Activated naive CD8-positive, alpha-beta T cell treated with anti-CD3 and anti-CD28 coated beads for 36 hours (primary cell): ENCODE data around the gene SLC12A8. TPM values are rescaled to one million over a fixed set of nuclear protein-coding genes. Genes with fewer than 3 reads are reported as not detected.

Source experiments
- DNase-seq: peaks from one replicate; pipeline ENCODE4 v3.0.0; 2021
- H3K27ac Mint-ChIP-seq: one replicate; pipeline ENCODE4 v1.8.0; 2022; ENCODE audit warnings: mild to moderate bottlenecking, moderate library complexity, mixed read lengths
- H3K27me3 Mint-ChIP-seq: one replicate; pipeline ENCODE4 v1.8.0; 2022; ENCODE audit warnings: mild to moderate bottlenecking, mixed read lengths
- H3K36me3 Mint-ChIP-seq: one replicate; pipeline ENCODE4 v1.8.0; 2021; ENCODE audit warnings: mild to moderate bottlenecking, mixed read lengths
- H3K4me1 Mint-ChIP-seq: one replicate; pipeline ENCODE4 v1.8.0; 2021; ENCODE audit warnings: mixed read lengths
- H3K4me3 Mint-ChIP-seq: one replicate; pipeline ENCODE4 v1.8.0; 2022; ENCODE audit warnings: mild to moderate bottlenecking, moderate library complexity, mixed read lengths
- H3K9me3 Mint-ChIP-seq: one replicate; pipeline ENCODE4 v1.8.0; 2022; ENCODE audit warnings: mixed read lengths
- total RNA-seq, 2 experiments: library from RNA; stranded (reverse); gene quantifications; one replicate each; pipeline ENCODE4 v1.2.3, GENCODE V29; 2021

SLC12A8 gene
- total RNA-seq, 2 experiments from 2014 or later = 1.8 to 1.9 TPM

DNA sequence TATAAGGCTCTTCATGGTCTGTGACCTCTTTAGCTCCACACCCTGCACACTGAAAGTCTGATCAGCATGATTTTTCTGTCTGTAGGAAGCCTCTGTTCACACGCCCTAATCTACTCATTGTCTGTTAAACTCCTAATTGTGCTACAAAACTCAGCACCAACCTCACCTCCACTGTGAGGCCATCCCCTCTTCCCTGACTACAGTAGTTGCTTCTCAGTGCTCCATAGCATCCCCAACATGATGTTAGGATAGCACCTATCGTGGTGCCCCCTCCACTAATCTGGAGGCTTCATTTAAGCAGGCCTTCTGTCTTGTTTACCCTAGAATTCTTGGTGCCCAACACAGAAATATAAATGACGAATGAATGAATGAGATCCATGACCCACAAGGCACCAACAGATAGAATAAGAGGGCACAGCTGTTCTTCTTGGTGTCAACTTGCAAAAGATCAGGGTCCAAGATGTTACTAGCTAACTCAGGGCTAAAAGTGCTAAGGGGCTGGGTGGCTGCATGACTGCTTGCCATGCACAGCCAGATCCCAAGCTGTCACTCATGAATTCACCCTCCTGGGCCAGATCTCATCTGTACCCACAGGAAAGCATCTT lies 101.6 kb downstream of the SLC12A8 start:
- Mint-ChIP-seq H3K9me3 (no peaks in the 10 kb centered on the region), H3K36me3 (peaks cover 2% of the 10 kb centered on the region), H3K4me1 (peaks cover 29% of the 10 kb centered on the region), H3K27me3 (no peaks in the 10 kb centered on the region), H3K4me3 (no peak overlapping the region), H3K27ac (no peak overlapping the region)
- DNase-seq = no peak

DNA sequence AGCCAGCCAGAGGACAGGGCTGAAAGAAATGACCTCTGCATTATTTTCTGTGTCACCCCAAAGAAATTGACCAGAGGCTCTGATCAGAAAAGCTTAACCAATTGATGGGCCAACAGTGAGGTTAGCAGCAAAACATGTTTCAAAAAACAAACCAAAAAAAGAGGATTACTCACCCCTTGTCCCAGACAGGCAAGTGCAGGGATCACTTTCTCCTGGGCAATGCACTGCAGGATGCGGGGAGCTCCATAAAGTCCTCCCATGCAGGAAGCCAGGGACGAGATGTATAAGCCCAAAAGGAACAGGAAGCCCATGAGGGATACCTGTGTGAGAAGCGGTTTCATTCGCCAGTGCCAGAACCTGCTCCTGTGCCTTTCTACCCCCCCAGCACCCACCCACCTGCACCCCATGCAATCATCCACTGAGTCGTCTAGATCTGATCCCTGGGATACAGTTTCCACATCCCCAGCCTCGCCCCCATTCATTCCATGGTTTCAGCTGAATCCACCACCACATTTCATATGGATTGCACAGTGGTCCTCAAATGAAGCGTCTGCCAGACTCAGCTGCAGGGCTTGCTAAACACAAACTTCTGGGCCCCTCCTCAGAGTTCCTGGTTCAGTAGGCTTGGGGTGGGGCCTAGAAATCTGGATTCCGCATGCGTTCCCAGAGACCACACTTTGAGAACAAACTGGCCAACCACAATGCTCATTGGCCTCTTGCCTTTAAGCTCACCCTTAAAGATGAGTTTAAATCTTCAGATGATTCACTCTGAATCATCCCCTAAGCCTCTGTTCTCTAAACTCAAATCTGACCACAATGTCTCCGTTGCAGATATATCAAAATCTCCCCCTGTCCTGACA lies 102.3 kb downstream of the SLC12A8 start:
- H3K4me3 Mint-ChIP-seq = no peak overlapping the region
- peak overlapping the region; percentile 54 for H3K27ac Mint-ChIP-seq
- H3K27me3 Mint-ChIP-seq = peaks cover 1% of the 10 kb centered on the region
- peaks cover 24% of the 10 kb centered on the region for H3K4me1 Mint-ChIP-seq
- peaks cover under 1% of the 10 kb centered on the region for H3K9me3 Mint-ChIP-seq
- peaks cover 3% of the 10 kb centered on the region for H3K36me3 Mint-ChIP-seq
- peak; percentile 42 for DNase-seq

DNA sequence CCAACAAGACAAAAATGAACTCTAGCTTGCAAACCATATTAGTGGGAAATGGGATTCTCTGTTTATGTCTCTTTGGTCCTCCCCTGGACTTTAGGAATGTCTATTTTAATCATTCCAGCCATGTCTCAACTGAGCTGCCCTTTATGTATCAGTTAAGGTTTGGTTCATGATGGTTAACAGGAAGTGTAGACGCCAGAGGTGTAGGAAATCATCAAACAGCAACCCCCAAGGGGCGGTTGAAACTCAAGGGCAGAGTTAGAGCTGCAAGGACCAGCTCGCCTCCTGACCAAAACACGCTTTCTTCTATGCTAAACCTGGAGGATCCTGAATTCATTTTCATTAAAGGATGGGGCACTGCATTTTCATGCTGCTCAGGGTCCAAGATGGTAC lies 103.0 kb downstream of the SLC12A8 start:
- DNase-seq = no peak
- Mint-ChIP-seq H3K27me3 (peaks cover 6% of the 10 kb centered on the region), H3K4me1 (peaks cover 24% of the 10 kb centered on the region), H3K27ac (no peak overlapping the region), H3K4me3 (no peak overlapping the region), H3K36me3 (peaks cover 6% of the 10 kb centered on the region), H3K9me3 (peaks cover 6% of the 10 kb centered on the region)

DNA sequence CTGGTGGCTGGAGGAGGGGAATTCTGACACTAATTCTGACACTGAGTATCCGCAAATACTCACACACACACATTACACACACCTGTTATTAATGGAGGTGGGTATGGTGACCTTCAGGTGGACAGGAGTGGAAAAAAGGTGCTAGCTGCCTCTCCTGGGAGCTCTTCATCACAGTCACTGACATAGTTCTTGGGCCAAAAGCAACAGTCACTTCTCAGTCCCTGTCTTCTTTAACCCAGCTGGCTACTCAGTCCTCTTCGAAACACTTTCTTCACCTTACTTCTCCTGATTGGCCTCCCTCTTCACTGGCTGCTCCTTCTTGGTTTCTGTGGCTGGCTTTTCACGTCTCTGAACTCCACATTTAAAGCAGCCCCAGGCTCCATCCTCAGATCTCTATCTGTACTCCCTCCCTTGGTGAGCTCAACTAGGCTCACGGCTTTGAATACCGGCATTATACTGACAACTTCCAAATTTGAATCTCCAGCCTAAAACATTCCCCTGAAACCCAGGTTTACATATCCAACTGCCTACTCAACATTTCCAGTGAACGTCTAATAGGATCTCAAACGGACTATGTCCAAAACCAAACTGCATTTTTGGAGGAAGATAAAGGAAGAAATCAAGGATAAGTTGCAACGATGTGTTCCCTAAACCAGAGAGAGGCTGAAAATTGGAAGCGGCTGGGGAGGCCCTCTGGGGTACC lies 103.6 kb downstream of the SLC12A8 start:
- Mint-ChIP-seq H3K36me3 (peaks cover 6% of the 10 kb centered on the region), H3K27me3 (peaks cover 6% of the 10 kb centered on the region), H3K4me1 (peaks cover 24% of the 10 kb centered on the region), H3K9me3 (peaks cover 6% of the 10 kb centered on the region), H3K4me3 (no peak overlapping the region), H3K27ac (no peak overlapping the region)
- no peak for DNase-seq

DNA sequence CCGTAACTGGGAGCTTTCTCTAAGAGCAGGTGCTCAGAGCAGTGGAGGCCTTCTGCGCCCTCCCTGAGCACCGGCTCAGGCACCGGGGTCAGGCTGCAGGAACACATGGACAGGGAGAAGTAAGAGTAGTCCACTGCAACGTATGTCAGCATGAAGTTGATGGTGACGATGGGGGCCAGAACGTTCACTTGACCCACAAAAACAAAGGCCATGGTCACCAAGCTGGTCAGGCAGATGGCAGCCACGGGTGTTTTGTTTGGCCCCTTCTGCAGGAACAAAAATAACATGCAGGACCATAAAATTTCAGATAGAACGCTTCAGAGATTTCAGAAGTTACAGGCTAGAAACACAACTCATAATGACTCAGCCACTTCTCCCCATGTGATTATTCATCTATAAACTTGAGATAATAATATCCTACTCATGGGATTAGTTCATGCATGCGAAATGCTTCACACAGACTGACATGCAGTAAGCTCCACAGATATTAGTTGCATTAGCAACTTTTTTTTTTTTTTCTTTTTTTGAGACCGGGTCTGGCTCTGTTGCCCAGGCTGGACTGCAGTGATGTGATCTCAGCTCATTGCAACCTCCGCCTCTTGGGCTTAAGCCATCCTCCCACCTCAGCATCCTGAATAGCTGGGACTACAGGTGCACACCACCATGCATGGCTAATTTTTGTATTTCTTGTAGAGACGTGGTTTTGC lies 104.5 kb downstream of the SLC12A8 start:
- Mint-ChIP-seq H3K4me3 (no peak overlapping the region), H3K4me1 (peaks cover 24% of the 10 kb centered on the region), H3K27ac (no peak overlapping the region), H3K27me3 (peaks cover 6% of the 10 kb centered on the region), H3K9me3 (peaks cover 6% of the 10 kb centered on the region), H3K36me3 (peaks cover 6% of the 10 kb centered on the region)
- no peak for DNase-seq

DNA sequence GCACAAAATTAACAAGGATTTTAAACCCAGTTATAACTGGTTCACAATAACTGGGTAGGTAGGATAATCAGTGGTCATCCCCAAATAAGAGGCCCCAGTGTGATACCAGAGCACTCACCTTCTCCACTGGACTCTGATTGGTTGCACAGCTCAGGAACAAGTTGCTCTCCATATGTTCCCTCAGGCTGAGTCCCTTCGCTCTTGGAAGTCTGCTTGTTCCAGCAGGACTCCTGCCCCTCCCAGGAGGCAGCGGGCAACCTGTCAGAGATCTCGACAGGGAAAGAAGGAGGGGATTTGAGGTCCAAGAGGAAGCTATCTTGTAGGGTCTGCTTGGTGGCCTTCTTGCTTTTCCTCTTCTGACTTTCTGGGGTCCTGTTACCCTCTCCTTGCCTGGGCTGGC lies 105.2 kb downstream of the SLC12A8 start:
- H3K27ac Mint-ChIP-seq = no peak overlapping the region
- H3K4me3 Mint-ChIP-seq = no peak overlapping the region
- no peak for DNase-seq
- peaks cover 24% of the 10 kb centered on the region for H3K4me1 Mint-ChIP-seq
- H3K27me3 Mint-ChIP-seq = peaks cover 6% of the 10 kb centered on the region
- H3K36me3 Mint-ChIP-seq = peaks cover 6% of the 10 kb centered on the region
- peaks cover 6% of the 10 kb centered on the region for H3K9me3 Mint-ChIP-seq

DNA sequence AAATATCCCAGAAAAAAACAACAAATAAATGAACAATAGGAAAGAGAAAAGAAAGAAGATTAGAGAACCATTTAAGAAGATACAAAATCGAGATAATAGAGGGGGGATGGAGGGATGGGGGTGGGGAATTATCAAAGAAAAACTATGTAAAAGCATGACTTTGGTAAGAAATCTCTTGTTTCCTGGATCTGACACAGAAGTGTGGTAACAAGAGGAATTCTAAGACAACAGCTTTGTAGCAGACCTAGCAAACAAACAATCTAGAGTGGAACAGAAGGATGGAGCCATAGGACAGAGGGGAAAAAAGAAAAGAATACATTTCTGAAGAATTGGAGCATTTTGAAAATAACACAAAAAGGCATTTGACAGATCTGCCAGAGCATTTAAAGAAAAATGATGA lies 107.4 kb downstream of the SLC12A8 start:
- peaks cover 6% of the 10 kb centered on the region for H3K9me3 Mint-ChIP-seq
- no peak overlapping the region for H3K27ac Mint-ChIP-seq
- DNase-seq = no peak
- no peak overlapping the region for H3K4me3 Mint-ChIP-seq
- peaks cover 11% of the 10 kb centered on the region for H3K4me1 Mint-ChIP-seq
- H3K36me3 Mint-ChIP-seq = peaks cover 6% of the 10 kb centered on the region
- H3K27me3 Mint-ChIP-seq = peaks cover 6% of the 10 kb centered on the region

DNA sequence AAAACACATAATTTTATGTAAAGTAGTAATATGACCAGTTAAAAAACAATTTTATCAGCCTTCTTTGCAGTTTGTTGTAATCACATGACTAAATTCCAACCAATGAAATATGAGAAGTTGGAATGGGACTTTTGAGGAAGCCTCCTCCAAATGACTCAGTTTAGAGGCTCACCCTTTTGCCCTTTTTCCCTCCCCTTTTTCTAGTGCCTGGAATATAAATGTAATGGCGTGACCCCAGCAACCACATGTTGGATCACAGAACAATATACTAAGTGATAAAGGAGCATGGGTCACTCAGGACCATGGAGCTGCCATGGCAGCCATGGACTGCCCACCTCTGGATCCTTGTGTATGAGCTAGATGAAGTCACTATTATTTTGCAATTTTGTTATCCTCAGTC lies 107.9 kb downstream of the SLC12A8 start:
- no peak overlapping the region for H3K4me3 Mint-ChIP-seq
- peaks cover 6% of the 10 kb centered on the region for H3K36me3 Mint-ChIP-seq
- H3K27me3 Mint-ChIP-seq = peaks cover 10% of the 10 kb centered on the region
- peaks cover 9% of the 10 kb centered on the region for H3K9me3 Mint-ChIP-seq
- peaks cover 6% of the 10 kb centered on the region for H3K4me1 Mint-ChIP-seq
- no peak for DNase-seq
- H3K27ac Mint-ChIP-seq = no peak overlapping the region

DNA sequence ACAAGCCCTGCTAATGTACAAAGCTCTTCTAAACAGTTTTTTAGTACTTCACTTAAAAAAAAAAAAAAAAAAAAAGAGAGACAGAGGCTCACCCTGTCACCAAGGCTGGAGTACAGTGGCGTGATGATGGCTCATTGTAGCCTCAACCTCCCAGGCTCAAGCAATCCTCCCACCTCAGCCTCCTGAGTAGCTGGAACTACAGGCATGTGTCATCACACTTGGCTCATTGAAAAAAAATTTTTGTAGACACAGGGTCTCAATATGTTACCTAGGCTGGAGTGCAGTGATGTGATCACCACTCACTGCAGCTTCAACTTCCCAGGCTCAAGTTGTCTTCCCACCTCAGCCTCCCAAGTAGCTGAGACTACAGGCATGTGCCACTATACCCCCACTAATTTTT lies 109.1 kb downstream of the SLC12A8 start:
- Mint-ChIP-seq H3K4me3 (no peak overlapping the region), H3K27ac (no peak overlapping the region), H3K4me1 (no peaks in the 10 kb centered on the region), H3K27me3 (peaks cover 10% of the 10 kb centered on the region), H3K36me3 (peaks cover 7% of the 10 kb centered on the region), H3K9me3 (peaks cover 10% of the 10 kb centered on the region)
- DNase-seq = no peak

DNA sequence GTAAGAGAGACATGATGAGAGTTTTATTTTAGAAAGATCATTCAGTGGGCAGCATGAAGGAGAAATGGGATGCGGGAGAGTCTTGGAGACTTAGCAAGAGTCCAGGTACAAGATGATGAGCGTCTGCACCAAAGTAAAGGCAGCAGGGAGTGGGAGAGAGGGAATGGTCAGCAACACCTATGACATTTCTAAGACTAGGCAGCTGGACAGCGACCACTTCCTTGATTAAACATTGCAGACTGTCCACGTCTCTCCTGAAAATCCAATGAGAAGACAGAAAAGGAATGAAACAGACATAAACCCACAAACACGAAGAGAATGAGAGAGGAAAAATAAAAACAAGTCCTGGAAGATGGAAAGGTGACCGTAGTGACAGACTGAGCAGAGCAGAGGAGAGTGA lies 110.1 kb downstream of the SLC12A8 start:
- peaks cover 10% of the 10 kb centered on the region for H3K27me3 Mint-ChIP-seq
- H3K36me3 Mint-ChIP-seq = peaks cover 7% of the 10 kb centered on the region
- H3K4me3 Mint-ChIP-seq = no peak overlapping the region
- no peak overlapping the region for H3K27ac Mint-ChIP-seq
- no peaks in the 10 kb centered on the region for H3K4me1 Mint-ChIP-seq
- peaks cover 10% of the 10 kb centered on the region for H3K9me3 Mint-ChIP-seq
- no peak for DNase-seq

DNA sequence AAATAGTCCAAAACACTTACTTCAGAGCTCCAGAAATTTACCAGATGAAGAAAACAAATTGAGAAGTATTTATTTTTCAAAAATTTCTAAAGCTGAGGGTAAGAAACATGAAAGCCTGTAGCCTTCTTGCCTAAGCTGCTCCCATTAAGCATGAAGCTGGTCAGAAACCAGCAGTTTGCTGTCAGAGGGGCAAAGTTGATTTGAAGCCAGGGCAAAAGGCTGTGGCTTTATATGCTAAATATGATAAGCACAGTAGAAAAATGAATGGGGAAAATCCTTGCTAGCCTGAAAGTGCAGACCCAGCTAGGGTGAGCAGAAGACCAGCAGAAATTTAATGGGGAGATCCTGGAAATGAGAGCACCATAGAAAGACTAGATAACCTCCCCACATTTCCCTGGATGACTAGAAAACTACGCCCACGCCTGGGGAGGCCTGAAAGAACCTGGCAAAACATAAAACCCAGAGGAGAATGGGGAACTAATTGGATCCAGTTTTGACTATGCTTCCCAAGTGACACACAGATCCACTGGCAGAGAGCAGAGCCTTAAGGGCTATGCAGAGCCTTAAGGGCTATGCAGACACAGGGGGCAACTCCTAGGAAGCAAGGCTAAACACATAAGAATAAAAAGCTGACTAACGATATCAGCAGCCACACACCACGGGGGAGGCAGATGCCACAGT lies 113.8 kb downstream of the SLC12A8 start:
- Mint-ChIP-seq H3K4me3 (no peak overlapping the region), H3K4me1 (no peaks in the 10 kb centered on the region), H3K27ac (no peak overlapping the region), H3K27me3 (peaks cover 4% of the 10 kb centered on the region), H3K9me3 (peaks cover 4% of the 10 kb centered on the region), H3K36me3 (peaks cover 3% of the 10 kb centered on the region)
- no peak for DNase-seq

DNA sequence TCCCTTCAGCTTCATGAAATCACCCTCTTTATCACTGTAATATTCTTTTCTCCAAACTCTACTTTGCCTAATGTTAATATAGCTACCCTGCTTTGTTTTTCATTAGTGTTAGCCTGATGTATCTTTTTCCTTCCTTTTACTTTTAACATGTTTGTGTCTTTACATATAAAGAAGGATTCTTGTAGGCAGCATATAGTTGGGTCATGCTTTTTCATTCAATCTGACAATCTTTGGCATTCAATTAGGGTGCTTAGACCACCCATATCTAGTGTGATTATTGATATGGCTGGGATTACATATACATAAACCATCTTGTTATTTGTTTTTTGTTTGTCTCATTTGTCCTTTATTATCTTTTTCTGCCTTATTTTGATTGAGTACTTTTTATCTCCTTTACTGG lies 121.9 kb downstream of the SLC12A8 start:
- DNase-seq = no peak
- no peaks in the 10 kb centered on the region for H3K4me1 Mint-ChIP-seq
- H3K27me3 Mint-ChIP-seq = no peaks in the 10 kb centered on the region
- H3K9me3 Mint-ChIP-seq = peaks cover 2% of the 10 kb centered on the region
- no peak overlapping the region for H3K4me3 Mint-ChIP-seq
- H3K27ac Mint-ChIP-seq = no peak overlapping the region
- no peaks in the 10 kb centered on the region for H3K36me3 Mint-ChIP-seq

DNA sequence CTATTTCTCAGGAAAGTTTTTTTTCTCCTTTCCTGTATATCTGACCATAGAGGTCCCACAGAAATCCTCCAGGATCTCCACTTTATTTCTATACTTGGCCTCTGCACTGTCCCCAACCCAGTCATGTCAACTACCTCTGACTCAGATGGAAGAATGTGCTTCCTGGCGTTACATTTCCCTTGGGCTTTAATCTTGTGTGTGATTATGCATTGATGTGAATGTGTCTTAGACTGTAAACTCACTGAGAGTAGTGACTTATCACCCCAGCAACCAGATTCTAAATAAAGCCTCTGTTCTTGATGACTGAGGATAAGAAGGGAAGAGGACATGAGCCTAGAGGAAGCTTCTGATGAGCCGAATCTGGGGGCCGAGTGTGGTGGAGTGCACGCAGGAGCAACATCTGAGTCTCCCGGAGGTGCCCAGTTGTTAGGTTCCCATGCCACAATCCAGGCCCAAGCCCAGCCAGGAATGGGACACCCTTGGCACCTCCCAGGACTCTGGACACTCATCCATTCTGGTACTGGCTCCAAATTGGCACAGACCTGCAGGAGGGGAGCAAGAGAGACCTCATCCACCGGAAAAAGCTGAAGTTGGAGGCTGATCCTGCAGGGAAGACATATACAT lies 124.7 kb downstream of the SLC12A8 start:
- Mint-ChIP-seq H3K27ac (no peak overlapping the region), H3K4me1 (no peaks in the 10 kb centered on the region), H3K9me3 (peaks cover 2% of the 10 kb centered on the region), H3K4me3 (no peak overlapping the region), H3K27me3 (no peaks in the 10 kb centered on the region), H3K36me3 (no peaks in the 10 kb centered on the region)
- DNase-seq = no peak

DNA sequence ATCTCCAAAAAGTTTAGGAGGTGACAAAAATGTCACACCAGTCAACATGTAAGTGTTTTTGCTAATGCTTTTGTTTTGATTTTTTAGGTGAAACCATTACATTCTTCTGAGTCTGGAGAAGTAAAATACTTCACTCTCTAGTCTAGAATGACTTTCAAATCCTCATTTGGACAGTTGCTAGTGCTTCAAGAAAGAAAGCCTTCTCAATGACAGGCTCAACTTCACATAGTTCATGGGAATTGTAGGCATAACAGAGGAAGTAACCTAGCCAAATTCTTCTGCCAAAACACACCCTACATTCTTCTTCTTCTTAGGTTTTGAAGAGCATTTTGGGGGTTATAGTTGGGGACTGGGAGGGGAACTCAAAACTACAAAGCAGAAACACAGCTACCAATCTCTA lies 127.4 kb downstream of the SLC12A8 start:
- no peak overlapping the region for H3K27ac Mint-ChIP-seq
- H3K4me3 Mint-ChIP-seq = no peak overlapping the region
- H3K9me3 Mint-ChIP-seq = no peaks in the 10 kb centered on the region
- H3K27me3 Mint-ChIP-seq = no peaks in the 10 kb centered on the region
- H3K4me1 Mint-ChIP-seq = no peaks in the 10 kb centered on the region
- DNase-seq = no peak
- H3K36me3 Mint-ChIP-seq = no peaks in the 10 kb centered on the region
